ENCODE results near the gene MED9. TPM values are rescaled to one million over a fixed set of nuclear protein-coding genes. Genes with fewer than 3 reads are reported as not detected.

Gene MED9
- total and polyA plus RNA-seq, 4 donors: 6.4 to 12.5 (median 8.8) TPM

GRCh38 chr17:17505151-17505550 lies 28.4 kb downstream of the MED9 start:
- Histone ChIP-seq H3K27me3 (ENCODE audit: control insufficient read depth in 4 of 4, insufficient read depth in 4 of 4, low read length in 3 of 4) (no peaks in the 10 kb centered on the region), H3K36me3 (ENCODE audit: control insufficient read depth in 4 of 4, insufficient read depth in 3 of 4, low read depth in 1 of 4, low read length in 3 of 4) (peaks cover 3 to 20% (median 8%) of the 10 kb centered on the region in 4 donors), H3K9me3 (ENCODE audit: control insufficient read depth in 4 of 4, low read length in 3 of 4) (no peaks in the 10 kb centered on the region), H3K9ac (ENCODE audit: low read depth in 1 of 2, low read length in 2 of 2) (no peak overlapping the region), H3K4me3 (ENCODE audit: low read depth in 1 of 3, low read length in 3 of 3) (no peak overlapping the region), H3K4me1 (ENCODE audit: control insufficient read depth in 4 of 4, insufficient read depth in 4 of 4, low read length in 3 of 4) (no peaks in the 10 kb centered on the region), H3K27ac (ENCODE audit: low read depth in 1 of 2, low read length in 2 of 2) (no peak overlapping the region)
- 93% methylated on average over 5 of the region's 5 CpGs for WGBS
- TF ChIP-seq FOXA1 (IDR thresholded peaks at IDR 0.05) (no peak), ATF3 (IDR thresholded peaks at IDR 0.05) (no peak), HNF4G (IDR thresholded peaks at IDR 0.05) (no peak)
- TF ChIP-seq, protein P1, sequence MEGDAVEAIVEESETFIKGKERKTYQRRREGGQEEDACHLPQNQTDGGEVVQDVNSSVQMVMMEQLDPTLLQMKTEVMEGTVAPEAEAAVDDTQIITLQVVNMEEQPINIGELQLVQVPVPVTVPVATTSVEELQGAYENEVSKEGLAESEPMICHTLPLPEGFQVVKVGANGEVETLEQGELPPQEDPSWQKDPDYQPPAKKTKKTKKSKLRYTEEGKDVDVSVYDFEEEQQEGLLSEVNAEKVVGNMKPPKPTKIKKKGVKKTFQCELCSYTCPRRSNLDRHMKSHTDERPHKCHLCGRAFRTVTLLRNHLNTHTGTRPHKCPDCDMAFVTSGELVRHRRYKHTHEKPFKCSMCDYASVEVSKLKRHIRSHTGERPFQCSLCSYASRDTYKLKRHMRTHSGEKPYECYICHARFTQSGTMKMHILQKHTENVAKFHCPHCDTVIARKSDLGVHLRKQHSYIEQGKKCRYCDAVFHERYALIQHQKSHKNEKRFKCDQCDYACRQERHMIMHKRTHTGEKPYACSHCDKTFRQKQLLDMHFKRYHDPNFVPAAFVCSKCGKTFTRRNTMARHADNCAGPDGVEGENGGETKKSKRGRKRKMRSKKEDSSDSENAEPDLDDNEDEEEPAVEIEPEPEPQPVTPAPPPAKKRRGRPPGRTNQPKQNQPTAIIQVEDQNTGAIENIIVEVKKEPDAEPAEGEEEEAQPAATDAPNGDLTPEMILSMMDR (IDR thresholded peaks at IDR 0.05; ENCODE audit: low read depth, low read length, missing input control): no peak
- no peak for DNase-seq (ENCODE audit: low spot score)

DNA sequence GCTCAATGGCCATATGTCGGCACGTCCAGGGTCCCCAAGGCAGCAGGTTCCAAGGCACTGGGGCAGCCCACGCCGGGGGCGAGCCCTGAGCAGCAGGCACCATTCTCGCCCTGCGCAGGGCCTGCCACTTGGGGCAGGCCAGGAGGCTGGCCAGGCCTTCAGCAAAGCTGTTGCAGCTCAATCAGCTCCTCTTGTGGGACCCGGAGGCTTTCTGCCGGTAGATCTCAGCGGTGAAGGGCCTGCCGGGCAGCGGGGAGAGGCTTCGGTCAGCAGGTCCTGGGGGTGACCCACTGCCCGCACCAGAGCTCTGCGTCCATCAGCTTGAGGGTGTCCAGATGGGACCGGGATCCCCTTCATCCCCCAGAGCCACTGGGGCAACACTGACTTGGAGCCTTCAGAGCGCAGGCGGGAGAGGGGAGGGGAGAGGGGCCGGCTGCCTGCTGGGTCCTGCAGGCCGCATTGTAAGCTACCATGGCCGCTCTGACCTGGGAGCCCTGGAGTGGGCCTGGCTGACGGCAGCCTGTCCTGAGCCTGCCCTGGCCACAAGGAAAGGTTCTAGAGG lies 28.9 kb downstream of the MED9 start:
- H3K4me3 ChIP-seq (ENCODE audit: low read depth in 1 of 3, low read length in 3 of 3): no peak overlapping the region
- H3K4me1 ChIP-seq (ENCODE audit: control insufficient read depth in 4 of 4, insufficient read depth in 4 of 4, low read length in 3 of 4): no peaks in the 10 kb centered on the region
- H3K27me3 ChIP-seq (ENCODE audit: control insufficient read depth in 4 of 4, insufficient read depth in 4 of 4, low read length in 3 of 4): no peaks in the 10 kb centered on the region
- no peaks in the 10 kb centered on the region for H3K9me3 ChIP-seq (ENCODE audit: control insufficient read depth in 4 of 4, low read length in 3 of 4)
- H3K9ac ChIP-seq (ENCODE audit: low read depth in 1 of 2, low read length in 2 of 2): no peak overlapping the region
- no peak for TF ChIP-seq FOXA2 (IDR thresholded peaks at IDR 0.05)
- TF ChIP-seq SP1 (IDR thresholded peaks at IDR 0.05): no peak
- no peak for TF ChIP-seq TAF1 (conservative IDR thresholded peaks at IDR 0.05)
- TF ChIP-seq, protein P2, sequence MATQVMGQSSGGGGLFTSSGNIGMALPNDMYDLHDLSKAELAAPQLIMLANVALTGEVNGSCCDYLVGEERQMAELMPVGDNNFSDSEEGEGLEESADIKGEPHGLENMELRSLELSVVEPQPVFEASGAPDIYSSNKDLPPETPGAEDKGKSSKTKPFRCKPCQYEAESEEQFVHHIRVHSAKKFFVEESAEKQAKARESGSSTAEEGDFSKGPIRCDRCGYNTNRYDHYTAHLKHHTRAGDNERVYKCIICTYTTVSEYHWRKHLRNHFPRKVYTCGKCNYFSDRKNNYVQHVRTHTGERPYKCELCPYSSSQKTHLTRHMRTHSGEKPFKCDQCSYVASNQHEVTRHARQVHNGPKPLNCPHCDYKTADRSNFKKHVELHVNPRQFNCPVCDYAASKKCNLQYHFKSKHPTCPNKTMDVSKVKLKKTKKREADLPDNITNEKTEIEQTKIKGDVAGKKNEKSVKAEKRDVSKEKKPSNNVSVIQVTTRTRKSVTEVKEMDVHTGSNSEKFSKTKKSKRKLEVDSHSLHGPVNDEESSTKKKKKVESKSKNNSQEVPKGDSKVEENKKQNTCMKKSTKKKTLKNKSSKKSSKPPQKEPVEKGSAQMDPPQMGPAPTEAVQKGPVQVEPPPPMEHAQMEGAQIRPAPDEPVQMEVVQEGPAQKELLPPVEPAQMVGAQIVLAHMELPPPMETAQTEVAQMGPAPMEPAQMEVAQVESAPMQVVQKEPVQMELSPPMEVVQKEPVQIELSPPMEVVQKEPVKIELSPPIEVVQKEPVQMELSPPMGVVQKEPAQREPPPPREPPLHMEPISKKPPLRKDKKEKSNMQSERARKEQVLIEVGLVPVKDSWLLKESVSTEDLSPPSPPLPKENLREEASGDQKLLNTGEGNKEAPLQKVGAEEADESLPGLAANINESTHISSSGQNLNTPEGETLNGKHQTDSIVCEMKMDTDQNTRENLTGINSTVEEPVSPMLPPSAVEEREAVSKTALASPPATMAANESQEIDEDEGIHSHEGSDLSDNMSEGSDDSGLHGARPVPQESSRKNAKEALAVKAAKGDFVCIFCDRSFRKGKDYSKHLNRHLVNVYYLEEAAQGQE (IDR thresholded peaks at IDR 0.05): no peak
- TF ChIP-seq RXRA (IDR thresholded peaks at IDR 0.05): no peak
- TF ChIP-seq NR2F2 (IDR thresholded peaks at IDR 0.05): no peak
- TF ChIP-seq, protein P3, sequence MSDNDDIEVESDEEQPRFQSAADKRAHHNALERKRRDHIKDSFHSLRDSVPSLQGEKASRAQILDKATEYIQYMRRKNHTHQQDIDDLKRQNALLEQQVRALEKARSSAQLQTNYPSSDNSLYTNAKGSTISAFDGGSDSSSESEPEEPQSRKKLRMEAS (IDR thresholded peaks at IDR 0.05): no peak
- no peak overlapping the region for H3K27ac ChIP-seq (ENCODE audit: low read depth in 1 of 2, low read length in 2 of 2)
- 98% methylated on average over 22 of the region's 22 CpGs for WGBS
- no peak for DNase-seq (ENCODE audit: low spot score)
- H3K36me3 ChIP-seq (ENCODE audit: control insufficient read depth in 4 of 4, insufficient read depth in 3 of 4, low read depth in 1 of 4, low read length in 3 of 4): peaks cover 3 to 25% (median 9%) of the 10 kb centered on the region in 4 donors

DNA sequence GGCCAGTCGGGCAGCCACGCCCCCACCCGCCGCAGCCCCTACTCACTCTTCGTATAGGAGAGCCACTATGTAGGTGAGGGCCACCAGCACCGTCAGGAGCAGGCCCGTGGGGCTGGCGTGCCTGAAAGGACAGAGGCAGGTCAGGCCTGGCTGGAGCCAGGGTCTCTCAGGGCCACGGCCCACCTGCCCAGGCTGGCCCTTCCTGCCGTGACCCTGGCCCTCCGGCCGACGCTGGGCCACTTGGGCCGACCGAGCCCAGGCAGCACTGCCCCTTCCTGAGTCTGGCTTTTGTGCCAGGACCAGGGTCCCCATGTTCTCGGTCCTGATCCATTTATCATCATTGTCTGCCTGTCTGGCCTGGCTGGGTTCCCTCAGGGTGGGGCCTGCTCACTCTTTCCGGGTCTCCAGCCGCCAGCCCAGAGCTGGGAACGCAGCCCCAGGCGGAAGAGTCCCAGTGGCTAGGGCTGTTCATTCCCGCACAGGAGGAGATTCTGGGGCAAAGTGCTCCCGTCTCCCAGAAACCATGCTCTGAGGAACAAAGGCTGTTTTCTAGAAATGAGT lies 29.5 kb downstream of the MED9 start:
- Histone ChIP-seq H3K27me3 (ENCODE audit: control insufficient read depth in 4 of 4, insufficient read depth in 4 of 4, low read length in 3 of 4) (no peaks in the 10 kb centered on the region), H3K9ac (ENCODE audit: low read depth in 1 of 2, low read length in 2 of 2) (no peak overlapping the region), H3K36me3 (ENCODE audit: control insufficient read depth in 4 of 4, insufficient read depth in 3 of 4, low read depth in 1 of 4, low read length in 3 of 4) (peaks cover 3 to 25% (median 9%) of the 10 kb centered on the region in 4 donors), H3K4me3 (ENCODE audit: low read depth in 1 of 3, low read length in 3 of 3) (no peak overlapping the region), H3K9me3 (ENCODE audit: control insufficient read depth in 4 of 4, low read length in 3 of 4) (no peaks in the 10 kb centered on the region), H3K4me1 (ENCODE audit: control insufficient read depth in 4 of 4, insufficient read depth in 4 of 4, low read length in 3 of 4) (no peaks in the 10 kb centered on the region), H3K27ac (ENCODE audit: low read depth in 1 of 2, low read length in 2 of 2) (no peak overlapping the region)
- WGBS: 88% methylated on average over 22 of the region's 22 CpGs
- no peak for DNase-seq (ENCODE audit: low spot score)
- TF ChIP-seq, protein P4, sequence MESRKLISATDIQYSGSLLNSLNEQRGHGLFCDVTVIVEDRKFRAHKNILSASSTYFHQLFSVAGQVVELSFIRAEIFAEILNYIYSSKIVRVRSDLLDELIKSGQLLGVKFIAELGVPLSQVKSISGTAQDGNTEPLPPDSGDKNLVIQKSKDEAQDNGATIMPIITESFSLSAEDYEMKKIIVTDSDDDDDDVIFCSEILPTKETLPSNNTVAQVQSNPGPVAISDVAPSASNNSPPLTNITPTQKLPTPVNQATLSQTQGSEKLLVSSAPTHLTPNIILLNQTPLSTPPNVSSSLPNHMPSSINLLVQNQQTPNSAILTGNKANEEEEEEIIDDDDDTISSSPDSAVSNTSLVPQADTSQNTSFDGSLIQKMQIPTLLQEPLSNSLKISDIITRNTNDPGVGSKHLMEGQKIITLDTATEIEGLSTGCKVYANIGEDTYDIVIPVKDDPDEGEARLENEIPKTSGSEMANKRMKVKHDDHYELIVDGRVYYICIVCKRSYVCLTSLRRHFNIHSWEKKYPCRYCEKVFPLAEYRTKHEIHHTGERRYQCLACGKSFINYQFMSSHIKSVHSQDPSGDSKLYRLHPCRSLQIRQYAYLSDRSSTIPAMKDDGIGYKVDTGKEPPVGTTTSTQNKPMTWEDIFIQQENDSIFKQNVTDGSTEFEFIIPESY (IDR thresholded peaks at IDR 0.05): no peak
- TF ChIP-seq GABPA (IDR thresholded peaks at IDR 0.05 in 1 of 2, conservative IDR thresholded peaks at IDR 0.05 in 1 of 2) (no peak), NR2F2 (IDR thresholded peaks at IDR 0.05) (no peak), FOXA2 (IDR thresholded peaks at IDR 0.05) (no peak), RAD21 (IDR thresholded peaks at IDR 0.05) (no peak), SP1 (IDR thresholded peaks at IDR 0.05) (no peak), TAF1 (conservative IDR thresholded peaks at IDR 0.05) (no peak), HNF4G (IDR thresholded peaks at IDR 0.05) (no peak), EGR1 (IDR thresholded peaks at IDR 0.05; ENCODE audit: low read depth in 2 of 2) (no peak), JUND (IDR thresholded peaks at IDR 0.05) (no peak)
- TF ChIP-seq, protein P1 (IDR thresholded peaks at IDR 0.05; ENCODE audit: low read depth, low read length, missing input control): no peak
- TF ChIP-seq, protein P3 (IDR thresholded peaks at IDR 0.05): no peak

Measured in liver (tissue), 9 donors.